LHCN-M2 (cell line): ENCODE data around the gene RAP1GAP2. TPM values are rescaled to one million over a fixed set of nuclear protein-coding genes. Genes with fewer than 3 reads are reported as not detected.

Experiments used
- DNase-seq: peaks from one replicate; pipeline ENCODE4 v3.0.0-alpha.2; 2012; ENCODE audit warnings: low read depth
- total RNA-seq: library from RNA; depleted of rRNA; stranded (reverse); fragments of >200 nt; gene quantifications from 2 replicates; pipeline ENCODE4 v1.2.3, GENCODE V29; 2014

Gene RAP1GAP2
- total RNA-seq, 1 experiment from 2014 or later = 0.57 TPM

- DNase-seq = no peak
These were observed 115.0 kb downstream of the RAP1GAP2 start for GRCh38 chr17:2911035-2911754.

GRCh38 chr17:2911755-2912111, 115.5 kb downstream of the RAP1GAP2 start:
- no peak for DNase-seq

- no peak for DNase-seq
These were observed 116.5 kb downstream of the RAP1GAP2 start for GRCh38 chr17:2912754-2913153.

GRCh38 chr17:2916461-2916860, 120.2 kb downstream of the RAP1GAP2 start:
- no peak for DNase-seq

- DNase-seq = no peak
These were observed 125.2 kb downstream of the RAP1GAP2 start for GRCh38 chr17:2921443-2921842.

DNA sequence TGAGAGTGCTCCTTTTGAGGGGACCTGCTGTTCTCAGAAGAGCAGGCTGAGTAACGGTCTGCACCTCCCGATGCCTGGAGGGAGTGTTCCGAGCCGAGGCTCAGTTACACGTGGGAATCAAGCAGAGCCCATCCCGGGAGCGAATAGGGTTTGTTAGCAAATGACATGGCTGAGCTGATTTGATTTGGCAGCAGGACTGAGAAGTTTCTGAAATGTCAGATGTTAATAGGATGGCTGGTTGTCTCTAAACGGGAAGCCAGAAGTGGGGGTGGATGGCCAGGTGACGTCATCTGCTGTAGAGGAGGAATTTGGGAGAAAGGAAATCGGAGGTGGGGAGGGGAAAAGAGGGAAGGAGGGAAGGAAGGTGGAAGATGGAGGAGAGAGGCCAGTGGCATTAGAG, 128.0 kb downstream of the RAP1GAP2 start:
- no peak for DNase-seq

GRCh38 chr17:2925011-2925410, 128.8 kb downstream of the RAP1GAP2 start:
- DNase-seq = no peak

GRCh38 chr17:2926019-2926650, 129.9 kb downstream of the RAP1GAP2 start:
- no peak for DNase-seq

DNA sequence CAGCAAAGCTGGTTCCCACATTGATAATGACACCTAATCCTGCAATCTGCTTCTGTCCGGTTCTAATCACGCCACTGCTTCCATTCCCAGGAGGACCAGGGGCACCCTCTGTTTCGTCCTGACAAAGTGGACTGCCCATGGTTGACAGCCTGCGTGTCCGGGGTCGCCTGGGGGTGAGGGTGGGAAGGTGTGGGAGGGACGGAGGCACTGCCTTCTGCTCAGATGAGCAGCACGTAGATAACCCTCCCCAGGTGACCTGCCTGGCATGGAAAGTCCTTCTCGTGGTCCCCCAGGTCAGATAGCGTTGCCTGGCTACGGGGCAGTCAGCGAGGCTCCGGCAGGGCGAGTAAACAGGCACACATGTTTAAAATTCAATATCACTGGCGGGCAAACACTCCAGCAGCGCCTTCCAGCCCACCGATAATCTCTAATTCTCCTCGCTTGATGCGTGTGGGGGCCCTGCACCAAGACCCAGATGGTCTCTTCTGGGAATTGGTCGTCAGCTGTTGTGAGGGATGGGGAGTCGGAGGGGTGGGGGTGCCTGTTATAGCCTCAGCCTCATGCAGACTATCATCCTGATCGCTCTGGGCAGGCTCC, 132.2 kb downstream of the RAP1GAP2 start:
- no peak for DNase-seq

DNA sequence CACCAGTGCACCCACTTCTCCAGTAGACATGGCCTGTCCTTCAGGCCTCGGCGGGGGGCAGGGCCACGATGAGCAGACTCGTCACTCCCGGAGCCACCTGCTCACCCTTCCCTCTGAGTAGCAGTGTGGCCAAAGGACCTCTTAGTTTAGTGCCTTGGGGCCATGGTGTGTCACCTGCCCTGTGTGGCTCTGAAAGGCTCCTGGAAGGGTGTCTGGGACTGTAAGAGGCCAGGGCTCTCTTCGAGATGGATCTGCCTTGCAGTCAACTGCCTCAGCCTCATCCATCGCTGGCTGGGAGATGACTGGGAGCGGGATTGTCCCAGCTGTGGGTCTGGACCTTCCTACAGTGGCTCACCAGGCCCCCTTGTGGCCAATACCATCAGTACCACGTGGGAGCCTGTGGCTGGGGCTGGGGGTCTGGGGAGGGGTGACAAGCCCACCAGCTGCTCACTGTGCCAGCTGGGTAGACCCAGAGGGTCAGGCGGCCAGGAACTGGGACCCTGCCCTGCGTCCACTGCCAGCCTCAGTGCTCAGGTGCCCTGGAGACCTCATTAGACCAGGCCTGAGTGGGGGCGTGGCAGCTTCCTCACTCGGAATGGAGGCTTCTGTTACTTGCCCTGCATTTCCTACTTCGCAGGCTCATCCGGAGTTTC, 133.8 kb downstream of the RAP1GAP2 start:
- peak; percentile 5 for DNase-seq

DNA sequence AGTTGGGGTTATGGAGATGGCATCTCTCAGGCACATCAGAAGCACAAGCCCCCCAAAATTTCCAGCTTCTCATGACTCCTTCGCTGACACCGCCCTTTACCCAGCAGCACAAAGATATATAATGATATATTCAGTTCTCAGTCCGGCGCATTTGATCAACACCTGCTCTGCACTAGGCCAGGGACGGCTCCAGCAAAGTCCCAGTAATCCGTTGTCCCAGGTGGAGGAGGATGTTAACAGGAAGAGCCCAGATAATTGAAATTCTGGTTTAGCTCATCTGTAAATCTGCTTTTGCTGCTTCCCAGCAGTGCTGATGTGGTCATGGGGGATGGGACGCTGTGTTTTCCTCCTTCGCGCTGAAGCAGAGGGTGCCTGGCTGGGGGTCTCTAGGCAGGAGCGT, 135.6 kb downstream of the RAP1GAP2 start:
- no peak for DNase-seq

DNA sequence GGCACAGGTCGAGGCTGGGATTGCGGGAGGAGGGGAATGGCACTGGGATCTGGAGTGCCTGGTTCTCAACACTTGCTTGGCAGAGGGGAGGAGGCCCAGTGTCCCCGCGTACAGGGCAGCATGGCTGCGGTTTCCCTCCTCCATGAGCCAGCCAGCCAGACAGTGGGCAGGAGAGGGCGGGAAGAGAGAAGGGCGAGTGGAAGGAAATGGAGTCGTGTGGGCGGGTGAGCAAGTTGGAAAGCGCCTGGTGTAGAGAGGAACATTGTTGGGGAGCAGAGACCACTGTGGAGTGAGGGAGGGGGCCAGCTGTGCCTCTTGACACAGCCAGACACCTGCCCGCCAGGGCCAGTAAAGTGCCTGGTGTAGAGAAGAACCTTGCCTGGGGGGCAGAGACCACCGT, 136.7 kb downstream of the RAP1GAP2 start:
- no peak for DNase-seq

- DNase-seq = no peak
These were observed 137.4 kb downstream of the RAP1GAP2 start for GRCh38 chr17:2933606-2934005.

GRCh38 chr17:2935632-2936031, 139.4 kb downstream of the RAP1GAP2 start:
- no peak for DNase-seq

GRCh38 chr17:2936351-2936750, 140.1 kb downstream of the RAP1GAP2 start:
- DNase-seq = no peak

- no peak for DNase-seq
These were observed 140.6 kb downstream of the RAP1GAP2 start for GRCh38 chr17:2936771-2937321.

DNA sequence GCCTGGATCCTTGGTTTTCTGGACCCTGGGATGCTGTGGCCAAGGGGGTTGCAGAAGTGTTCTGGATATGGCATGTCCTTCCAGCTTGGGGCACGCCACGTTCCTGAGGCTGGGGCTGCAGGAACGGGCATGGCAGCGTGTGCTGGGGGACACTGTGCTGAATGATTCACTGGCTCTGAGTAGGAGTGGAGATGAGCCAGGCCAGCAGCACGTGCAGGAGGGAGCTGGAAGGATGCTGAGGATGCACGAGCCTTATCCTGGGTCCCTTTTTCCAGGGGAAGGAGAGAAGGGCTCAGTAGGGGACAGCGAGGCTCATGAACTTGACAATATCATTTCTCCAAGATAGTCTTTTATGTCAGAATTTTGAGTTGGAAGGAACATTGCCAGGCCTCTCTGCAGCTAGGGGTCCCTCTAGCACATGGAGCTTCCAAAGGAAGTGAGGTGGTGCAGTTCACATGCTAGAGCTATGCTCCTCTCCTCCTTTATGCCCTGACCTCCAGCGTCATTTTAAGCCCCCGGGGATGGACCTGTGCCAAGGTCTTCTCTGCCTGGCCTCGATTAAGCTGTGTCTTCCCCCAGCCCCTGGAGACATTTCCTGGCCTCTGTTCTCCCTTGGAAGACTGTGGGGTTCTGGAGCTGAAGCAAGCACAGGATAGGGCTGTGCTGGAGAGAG, 141.2 kb downstream of the RAP1GAP2 start:
- peak; percentile 5 for DNase-seq

DNA sequence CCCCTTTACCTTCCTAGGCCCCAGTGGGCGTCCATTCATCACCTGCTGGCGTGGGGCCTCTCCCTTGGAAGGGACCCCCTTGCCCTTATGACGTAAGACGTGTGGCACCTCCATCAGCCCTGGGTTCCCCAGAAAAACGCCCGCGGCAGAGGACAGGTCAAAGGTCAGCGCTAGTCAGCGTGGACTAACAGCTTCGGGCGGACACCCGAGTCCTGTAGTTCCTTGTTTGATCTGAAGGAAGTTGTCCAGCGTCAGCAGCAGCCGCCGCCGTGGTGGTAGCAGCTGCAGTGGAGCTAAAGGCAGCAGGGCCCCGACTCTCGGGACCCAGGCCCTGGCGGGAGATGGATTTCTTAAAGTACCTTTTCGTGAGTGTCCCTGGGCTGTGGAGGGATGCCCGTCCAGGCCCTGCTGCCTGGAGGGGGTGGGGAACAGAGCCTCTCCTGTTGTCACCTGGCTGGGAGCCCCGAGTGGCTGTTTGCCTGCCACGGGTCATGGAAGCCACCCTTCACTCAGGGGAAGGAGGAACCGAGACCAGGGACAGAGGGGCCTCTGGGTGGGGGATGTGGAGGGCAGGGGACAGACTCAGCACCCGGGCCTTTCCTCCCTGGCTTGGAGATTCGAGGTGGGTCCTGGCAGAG, 143.6 kb downstream of the RAP1GAP2 start:
- DNase-seq = no peak

- no peak for DNase-seq
These were observed 144.1 kb downstream of the RAP1GAP2 start for GRCh38 chr17:2940352-2940751.

- no peak for DNase-seq
These were observed 147.7 kb downstream of the RAP1GAP2 start for GRCh38 chr17:2943981-2944380.

GRCh38 chr17:2945299-2945698, 149.1 kb downstream of the RAP1GAP2 start:
- no peak for DNase-seq
